GM18858 (cell line): ENCODE data around the gene TSPAN9.

Experiments
- ATAC-seq: cut with Tn5 transposase; IDR thresholded peaks from one replicate; pipeline ENCODE4 v1.9.1; 2021; ENCODE audit not compliant: unreplicated experiment

Gene TSPAN9

GRCh38 chr12:3097836-3098235 is 20.7 kb downstream of the TSPAN9 start:
- ATAC-seq = no peak

GRCh38 chr12:3098436-3098835 is 21.3 kb downstream of the TSPAN9 start:
- ATAC-seq = no peak

GRCh38 chr12:3099146-3099545 is 22.0 kb downstream of the TSPAN9 start:
- no peak for ATAC-seq

- no peak for ATAC-seq
These were observed 24.3 kb downstream of the TSPAN9 start for GRCh38 chr12:3101309-3102024.

DNA sequence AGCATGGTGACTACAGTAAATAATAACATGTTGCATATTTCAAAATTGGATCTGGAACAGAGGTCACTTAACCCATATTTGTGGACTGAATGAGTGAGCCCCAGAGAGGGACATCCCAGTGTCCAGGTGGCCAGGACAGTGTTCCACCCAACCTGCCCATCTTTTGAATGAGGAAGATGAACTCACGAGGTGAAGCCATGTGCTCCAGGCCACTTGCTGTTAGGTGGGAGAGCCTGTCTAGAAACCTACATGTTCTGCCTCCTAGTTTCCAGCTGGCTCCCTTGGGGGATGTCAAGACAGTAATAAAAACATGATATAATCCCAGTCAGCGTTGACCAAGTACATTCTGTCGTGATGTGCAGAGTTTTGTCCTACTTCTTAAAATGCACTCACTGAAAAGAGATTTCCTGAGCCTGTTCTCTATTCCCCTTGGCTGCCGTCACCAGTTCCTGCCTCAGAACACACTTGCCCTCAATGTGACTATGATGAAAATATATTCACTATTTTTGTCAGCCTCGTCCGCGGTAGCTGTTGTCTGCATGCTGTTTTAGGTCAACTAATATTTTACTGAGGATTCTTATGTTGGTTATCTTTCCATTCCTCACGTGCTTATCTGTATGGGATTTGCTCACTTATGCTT is 25.7 kb downstream of the TSPAN9 start:
- no peak for ATAC-seq

DNA sequence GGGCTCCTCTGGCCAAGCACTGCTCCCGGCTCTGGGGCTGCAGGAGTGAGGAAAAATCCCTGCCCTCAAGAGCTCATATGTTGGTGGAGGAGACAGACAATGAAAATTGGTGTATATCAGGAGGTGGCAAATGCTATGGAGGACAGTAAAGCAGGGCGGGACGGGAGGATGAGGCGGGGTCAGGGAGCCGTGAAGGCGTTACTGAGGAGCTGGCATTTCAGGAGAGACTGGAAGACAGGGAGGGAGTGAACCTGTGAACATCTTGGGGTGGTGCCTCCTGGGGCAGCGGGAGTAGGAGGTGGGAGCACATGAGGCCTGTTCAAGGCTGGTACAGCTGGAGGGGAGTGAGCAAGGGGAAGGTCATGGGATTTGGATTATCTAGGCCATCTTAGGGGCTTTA is 26.6 kb downstream of the TSPAN9 start:
- no peak for ATAC-seq

GRCh38 chr12:3105690-3106479 is 28.7 kb downstream of the TSPAN9 start:
- no peak for ATAC-seq

DNA sequence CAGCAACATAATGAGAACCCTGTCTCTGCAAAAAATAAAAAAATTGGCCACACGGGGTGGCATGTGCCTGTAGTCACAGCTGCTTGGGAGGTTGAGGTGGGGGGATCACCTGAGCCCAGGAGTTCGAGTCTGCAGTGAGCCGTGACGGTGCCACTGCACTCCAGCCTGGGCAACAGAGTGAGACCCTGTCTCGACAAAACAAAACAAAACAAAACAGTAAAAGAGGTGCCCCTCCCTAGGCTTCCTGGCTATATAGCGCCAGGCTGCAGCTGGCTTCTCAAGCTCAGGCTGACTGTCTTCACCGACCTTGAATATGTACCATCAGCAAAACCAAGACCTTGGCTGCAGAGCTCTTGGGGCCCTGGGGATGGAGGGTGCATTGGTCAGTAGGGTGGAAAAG is 29.4 kb downstream of the TSPAN9 start:
- no peak for ATAC-seq

GRCh38 chr12:3107071-3107583 is 29.9 kb downstream of the TSPAN9 start:
- no peak for ATAC-seq

- no peak for ATAC-seq
These were observed 30.8 kb downstream of the TSPAN9 start for GRCh38 chr12:3107954-3108353.

GRCh38 chr12:3110578-3110977 is 33.4 kb downstream of the TSPAN9 start:
- no peak for ATAC-seq

- no peak for ATAC-seq
These were observed 36.6 kb downstream of the TSPAN9 start for GRCh38 chr12:3113671-3114325.

- ATAC-seq = no peak
These were observed 37.5 kb downstream of the TSPAN9 start for GRCh38 chr12:3114671-3115070.

- ATAC-seq = no peak
These were observed 37.9 kb downstream of the TSPAN9 start for GRCh38 chr12:3115078-3115477.

GRCh38 chr12:3116106-3116844 is 39.1 kb downstream of the TSPAN9 start:
- ATAC-seq = no peak

DNA sequence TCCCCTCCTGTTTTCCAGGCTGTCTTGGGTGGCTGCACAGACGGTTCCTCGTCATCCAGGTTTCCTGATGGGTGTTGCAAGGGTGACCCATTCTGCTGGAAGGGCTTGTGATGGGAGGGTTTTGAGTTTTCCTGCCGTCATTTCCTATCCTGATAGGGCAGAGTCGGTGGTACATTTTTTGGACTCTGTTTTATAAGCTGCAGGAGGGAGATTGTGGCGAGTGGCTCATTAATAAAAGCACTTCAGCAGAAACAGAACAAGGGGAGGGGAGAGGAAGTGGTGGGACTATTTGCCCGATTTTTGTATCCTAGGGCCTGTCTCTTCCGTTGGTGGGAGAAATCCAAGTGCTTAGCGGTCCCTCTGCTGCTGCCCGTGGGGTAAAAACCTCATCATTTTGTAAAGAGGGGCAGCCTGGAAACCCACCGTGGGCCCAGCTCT is 40.0 kb downstream of the TSPAN9 start:
- ATAC-seq = no peak

- ATAC-seq = no peak
These were observed 40.4 kb downstream of the TSPAN9 start for GRCh38 chr12:3117591-3118015.

- ATAC-seq = no peak
These were observed 42.1 kb downstream of the TSPAN9 start for GRCh38 chr12:3119192-3119755.

DNA sequence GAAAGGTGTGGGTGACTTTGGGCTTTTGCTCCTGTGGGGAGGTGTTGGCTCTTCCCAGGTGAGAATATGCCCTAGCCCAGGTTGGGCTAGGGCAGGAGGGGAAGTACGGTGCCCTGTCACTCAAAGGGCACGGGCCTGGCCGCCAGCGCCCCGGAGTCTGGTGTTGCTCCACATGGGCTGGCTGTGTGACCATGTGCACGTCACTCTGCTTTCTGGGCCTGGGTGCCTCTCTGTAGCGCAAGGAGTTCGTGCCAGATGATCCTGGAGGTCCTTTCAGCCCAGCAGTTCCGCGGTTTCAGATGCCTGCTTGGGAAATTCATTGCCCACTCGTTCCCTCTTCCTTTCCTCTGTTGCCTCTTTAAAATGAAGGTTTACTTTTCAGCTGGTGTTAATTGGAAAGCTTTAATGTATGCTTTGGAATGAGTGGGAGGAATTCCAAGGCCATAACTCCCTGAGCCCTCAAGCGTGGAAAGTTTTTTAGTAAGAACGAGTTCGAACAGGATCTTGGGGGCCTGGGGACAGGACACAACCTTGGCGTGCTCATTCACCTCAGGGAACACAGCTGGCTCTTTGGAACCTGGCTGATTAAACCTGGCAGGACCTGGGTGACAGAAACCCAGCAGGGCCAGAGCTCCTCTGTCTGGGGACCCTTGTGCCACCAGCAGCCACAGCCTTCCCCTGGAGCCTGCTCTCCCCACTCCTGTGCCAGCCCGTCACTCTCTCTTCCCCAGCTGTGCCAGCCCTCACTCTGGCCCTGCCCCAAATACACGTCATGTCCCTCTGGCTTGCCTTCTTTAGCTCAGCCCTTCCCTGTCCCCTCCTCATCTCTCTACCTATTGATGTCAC is 42.8 kb downstream of the TSPAN9 start:
- no peak for ATAC-seq
